Nucleus accumbens (tissue), 56 donors: ENCODE results near the gene LMO3.

Experiments used
- DNase-seq, 56 donors: peaks; one replicate each; lab custom pipeline; 2025; lab: John Stamatoyannopoulos, UW

The LMO3 gene

GRCh38 chr12:16603260-16603915, 2.6 kb downstream of the LMO3 start:
- DNase-seq, result peak in 3 of 56 donors; percentile 23 to 55 (median 48)

GRCh38 chr12:16602412-16602811, 3.5 kb downstream of the LMO3 start:
- DNase-seq, result no peak

GRCh38 chr12:16600525-16600924, 5.4 kb downstream of the LMO3 start:
- peak in 1 of 56 donors; percentile 30 for DNase-seq

GRCh38 chr12:16599081-16599480, 6.9 kb downstream of the LMO3 start:
- DNase-seq, result no peak

- no peak for DNase-seq
Measured at GRCh38 chr12:16594797-16595196, 11.2 kb downstream of the LMO3 start.

GRCh38 chr12:16593546-16593945, 12.4 kb downstream of the LMO3 start:
- DNase-seq, result no peak

GRCh38 chr12:16590645-16591044, 15.3 kb downstream of the LMO3 start:
- DNase-seq, result no peak

GRCh38 chr12:16588812-16589211, 17.1 kb downstream of the LMO3 start:
- no peak for DNase-seq

- no peak for DNase-seq
Measured at GRCh38 chr12:16587514-16587913, 18.4 kb downstream of the LMO3 start.

GRCh38 chr12:16587110-16587453, 18.9 kb downstream of the LMO3 start:
- DNase-seq, result no peak

GRCh38 chr12:16586350-16587109, 19.4 kb downstream of the LMO3 start:
- no peak for DNase-seq

- DNase-seq, result no peak
Measured at GRCh38 chr12:16585781-16586180, 20.2 kb downstream of the LMO3 start.

GRCh38 chr12:16583969-16584745, 21.8 kb downstream of the LMO3 start:
- DNase-seq, result no peak

GRCh38 chr12:16581416-16581815, 24.5 kb downstream of the LMO3 start:
- DNase-seq, result no peak

- DNase-seq, result no peak
Measured at GRCh38 chr12:16579041-16579440, 26.9 kb downstream of the LMO3 start.

GRCh38 chr12:16573398-16574077, 32.4 kb downstream of the LMO3 start:
- peak in 2 of 56 donors; percentile 8 to 14 for DNase-seq

GRCh38 chr12:16568873-16569272, 37.1 kb downstream of the LMO3 start:
- no peak for DNase-seq

- no peak for DNase-seq
Measured at GRCh38 chr12:16564675-16565074, 41.3 kb downstream of the LMO3 start.

- no peak for DNase-seq
Measured at GRCh38 chr12:16563504-16563903, 42.5 kb downstream of the LMO3 start.

GRCh38 chr12:16562921-16563320, 43.0 kb downstream of the LMO3 start:
- DNase-seq, result no peak

- DNase-seq, result no peak
Measured at GRCh38 chr12:16562435-16562834, 43.5 kb downstream of the LMO3 start.
